ENCODE data around the gene PPP1R1C. TPM values are rescaled to one million over a fixed set of nuclear protein-coding genes. Genes with fewer than 3 reads are reported as not detected.
"Not testable (repeated sequence)": the region's sequence is repeated elsewhere in the genome, so short reads cannot be mapped to it uniquely, and the experiment has no call there.

PPP1R1C gene
- total RNA-seq, 3 donors from 2014 or later (not counting 1 experiment from before 2014, with no cell fraction given) = not detected

- no peak for TF ChIP-seq CTCF (IDR thresholded peaks at IDR 0.05)
- intact Hi-C loops (cut with micrococcal nuclease) = loop anchor here (10.0 kb wide), 1 partner anchor 1733 kb away; no protein-coding TSS in a partner anchor
- no peak overlapping the region for H3K4me3 Mint-ChIP-seq
- Histone ChIP-seq H3K4me3 (ENCODE audit: low read length) (no peak overlapping the region), H3K4me1 (ENCODE audit: control insufficient read depth, insufficient read depth, low read length) (peaks cover 3% of the 10 kb centered on the region), H3K27me3 (ENCODE audit: control insufficient read depth, insufficient read depth, low read length) (no peaks in the 10 kb centered on the region), H3K27ac (ENCODE audit: low read length) (no peak overlapping the region), H3K36me3 (ENCODE audit: control insufficient read depth, insufficient read depth, low read length) (no peaks in the 10 kb centered on the region), H3K9me3 (ENCODE audit: control insufficient read depth, insufficient read depth, low read length) (no peaks in the 10 kb centered on the region)
- no peak for DNase-seq
- no peak for ATAC-seq
- H3K4me1 Mint-ChIP-seq = peaks cover 9 to 15% of the 10 kb centered on the region in 2 donors
- H3K9me3 Mint-ChIP-seq = no peaks in the 10 kb centered on the region
- WGBS (ENCODE audit: insufficient coverage) = 71% methylated on average over 4 of the region's 4 CpGs
- H3K36me3 Mint-ChIP-seq = no peaks in the 10 kb centered on the region
- no peak overlapping the region for H3K27ac Mint-ChIP-seq
- peaks cover 6 to 7% of the 10 kb centered on the region in 2 donors for H3K27me3 Mint-ChIP-seq (ENCODE audit: low read depth in 2 of 2)
Measured at GRCh38 chr2:181957668-181958067, 28.0 kb upstream of the PPP1R1C start.

DNA sequence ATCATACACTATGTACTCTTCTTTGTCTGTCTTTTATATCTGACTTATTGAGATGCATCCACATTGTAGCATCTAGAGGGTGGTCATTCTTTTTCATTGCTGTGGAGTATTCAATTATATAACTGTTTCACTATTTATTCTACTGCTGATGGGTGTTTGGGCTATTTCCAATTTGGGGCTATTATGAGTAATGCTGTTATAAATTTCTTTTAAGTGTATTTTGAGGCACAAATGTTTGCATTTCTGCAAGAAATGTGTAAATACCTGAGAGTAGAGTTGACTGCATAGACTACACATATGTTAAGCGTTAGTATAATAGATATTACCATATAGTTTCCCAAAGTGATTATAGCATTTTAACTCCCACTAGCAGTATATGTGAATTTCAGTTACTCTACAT is 26.9 kb upstream of the PPP1R1C start:
- no peak for DNase-seq
- Mint-ChIP-seq H3K9me3 (no peaks in the 10 kb centered on the region), H3K4me1 (peaks cover 8 to 10% of the 10 kb centered on the region in 2 donors), H3K4me3 (no peak overlapping the region), H3K36me3 (no peaks in the 10 kb centered on the region), H3K27me3 (ENCODE audit: low read depth in 2 of 2) (peaks cover 6 to 7% of the 10 kb centered on the region in 2 donors), H3K27ac (no peak overlapping the region)
- Histone ChIP-seq H3K36me3 (ENCODE audit: control insufficient read depth, insufficient read depth, low read length) (no peaks in the 10 kb centered on the region), H3K4me3 (ENCODE audit: low read length) (no peak overlapping the region), H3K27me3 (ENCODE audit: control insufficient read depth, insufficient read depth, low read length) (no peaks in the 10 kb centered on the region), H3K4me1 (ENCODE audit: control insufficient read depth, insufficient read depth, low read length) (peaks cover 3% of the 10 kb centered on the region), H3K9me3 (ENCODE audit: control insufficient read depth, insufficient read depth, low read length) (no peaks in the 10 kb centered on the region), H3K27ac (ENCODE audit: low read length) (no peak overlapping the region)
- WGBS (ENCODE audit: insufficient coverage) = no CpG with 5 or more reads among the region's 1 CpG
- no peak for ATAC-seq
- intact Hi-C loops (cut with micrococcal nuclease) = loop anchor here (10.0 kb wide), 1 partner anchor 1734 kb away; no protein-coding TSS in a partner anchor
- no peak for TF ChIP-seq CTCF (IDR thresholded peaks at IDR 0.05)

DNA sequence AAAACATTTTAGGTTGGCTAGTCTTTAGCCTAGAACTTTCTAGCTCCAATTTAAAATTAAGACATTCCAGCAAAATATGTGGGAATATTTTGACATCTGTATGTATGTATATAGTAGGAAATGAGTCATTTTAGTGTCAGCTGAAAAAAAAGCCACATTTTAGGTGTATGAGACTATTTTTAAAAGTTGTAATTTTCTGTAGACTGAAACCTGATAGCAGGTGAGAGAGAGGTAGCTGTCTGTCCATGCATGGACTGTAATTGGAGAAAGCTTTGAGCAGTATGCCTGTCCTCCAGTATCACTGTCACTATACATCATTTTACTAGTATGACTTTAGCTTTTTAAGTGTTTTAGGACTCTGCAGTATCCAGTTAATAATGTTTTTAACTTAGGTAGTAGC is 26.1 kb upstream of the PPP1R1C start:
- Histone ChIP-seq H3K4me3 (ENCODE audit: low read length) (no peak overlapping the region), H3K27me3 (ENCODE audit: control insufficient read depth, insufficient read depth, low read length) (no peaks in the 10 kb centered on the region), H3K9me3 (ENCODE audit: control insufficient read depth, insufficient read depth, low read length) (no peaks in the 10 kb centered on the region), H3K27ac (ENCODE audit: low read length) (no peak overlapping the region), H3K36me3 (ENCODE audit: control insufficient read depth, insufficient read depth, low read length) (no peaks in the 10 kb centered on the region), H3K4me1 (ENCODE audit: control insufficient read depth, insufficient read depth, low read length) (no peaks in the 10 kb centered on the region)
- Mint-ChIP-seq H3K4me3 (no peak overlapping the region), H3K9me3 (no peaks in the 10 kb centered on the region), H3K4me1 (peaks cover 0 to 3% of the 10 kb centered on the region in 2 donors), H3K27ac (no peak overlapping the region), H3K27me3 (ENCODE audit: low read depth in 2 of 2) (peaks cover 6 to 7% of the 10 kb centered on the region in 2 donors), H3K36me3 (no peaks in the 10 kb centered on the region)
- intact Hi-C loops (cut with micrococcal nuclease) = loop anchor here (10.0 kb wide), 1 partner anchor 1735 kb away; no protein-coding TSS in a partner anchor
- ATAC-seq (no peak), DNase-seq (no peak)
- TF ChIP-seq CTCF (IDR thresholded peaks at IDR 0.05) = no peak

DNA sequence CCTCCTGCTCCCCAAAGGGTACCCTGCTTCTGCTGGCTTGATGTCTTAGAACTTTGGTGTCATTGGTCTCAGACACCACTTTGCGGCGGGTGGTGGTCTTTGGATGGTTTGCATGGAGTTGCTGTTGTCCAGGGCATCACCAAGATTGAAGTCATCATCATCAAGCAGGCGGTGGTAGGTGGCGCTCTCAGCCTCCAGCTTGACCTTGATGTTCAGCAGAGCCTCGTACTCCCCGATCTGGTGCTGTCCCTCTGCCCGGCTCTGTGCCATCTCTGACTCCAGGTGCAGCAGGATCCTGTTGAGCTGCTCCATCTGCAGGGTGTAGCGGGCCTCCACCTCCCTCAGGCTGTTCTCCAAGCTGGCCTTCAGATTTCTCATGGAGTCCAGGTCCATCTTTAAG is 24.5 kb upstream of the PPP1R1C start:
- ATAC-seq; H3K27me3 ChIP-seq (ENCODE audit: control insufficient read depth, insufficient read depth, low read length); H3K9me3 Mint-ChIP-seq; H3K4me3 Mint-ChIP-seq; H3K27ac ChIP-seq (ENCODE audit: low read length); intact Hi-C loops (cut with micrococcal nuclease); H3K36me3 ChIP-seq (ENCODE audit: control insufficient read depth, insufficient read depth, low read length); H3K9me3 ChIP-seq (ENCODE audit: control insufficient read depth, insufficient read depth, low read length); H3K4me1 Mint-ChIP-seq; H3K4me3 ChIP-seq (ENCODE audit: low read length); H3K36me3 Mint-ChIP-seq; DNase-seq; H3K27ac Mint-ChIP-seq; H3K4me1 ChIP-seq (ENCODE audit: control insufficient read depth, insufficient read depth, low read length): not testable (repeated sequence)
- WGBS (ENCODE audit: insufficient coverage) = 92% methylated on average over 8 of the region's 8 CpGs
- H3K27me3 Mint-ChIP-seq (ENCODE audit: low read depth in 2 of 2) = peaks cover 6 to 18% of the 10 kb centered on the region in 2 donors

Measured in natural killer cell (primary cell).